ENCODE results near the gene OR2A14.
"Not testable (repeated sequence)": the region's sequence is repeated elsewhere in the genome, so short reads cannot be mapped to it uniquely, and the experiment has no call there.

The OR2A14 gene

GRCh38 chr7:144122876-144123275 lies at the start of gene OR2A14:
Gene OR2A14, plus strand, starts transcription at chr7:144123176. Its CDS starts 5,937 bp downstream, at chr7:144129113.
- DNase-seq = no peak

GRCh38 chr7:144074374-144074773 lies 48.6 kb upstream of the OR2A14 start:
- DNase-seq = no peak

GRCh38 chr7:144085978-144086377 lies 37.0 kb upstream of the OR2A14 start, which contains the start of gene OR2A12:
Gene OR2A12, plus strand, starts transcription at chr7:144086278. Its CDS starts 8,830 bp downstream, at chr7:144095108.
- no peak for DNase-seq

GRCh38 chr7:144086730-144087129 lies 36.2 kb upstream of the OR2A14 start:
- no peak for DNase-seq

GRCh38 chr7:144087230-144087629 lies 35.7 kb upstream of the OR2A14 start:
- no peak for DNase-seq

- no peak for DNase-seq
Observed at GRCh38 chr7:144090667-144091066, 32.3 kb upstream of the OR2A14 start.

- DNase-seq = no peak
Observed at GRCh38 chr7:144098776-144099175, 24.2 kb upstream of the OR2A14 start.

GRCh38 chr7:144100607-144101006 lies 22.4 kb upstream of the OR2A14 start:
- DNase-seq = no peak

- DNase-seq = no peak
Observed at GRCh38 chr7:144102041-144102440, 20.9 kb upstream of the OR2A14 start.

- DNase-seq = no peak
Observed at GRCh38 chr7:144105211-144105610, 17.8 kb upstream of the OR2A14 start.

GRCh38 chr7:144109283-144109682 lies 13.7 kb upstream of the OR2A14 start, which contains the start of gene OR2A2:
Gene OR2A2, plus strand, starts transcription at chr7:144109583. Its CDS starts 0 bp downstream, at chr7:144109583.
- no peak for DNase-seq

- no peak for DNase-seq
Observed at GRCh38 chr7:144110272-144110671, 12.7 kb upstream of the OR2A14 start.

GRCh38 chr7:144113651-144114050 lies 9.3 kb upstream of the OR2A14 start:
- DNase-seq = no peak

GRCh38 chr7:144118341-144118740 lies 4.6 kb upstream of the OR2A14 start:
- DNase-seq = no peak

- DNase-seq = peak; percentile 73
Observed at GRCh38 chr7:144127714-144128334, 4.8 kb downstream of the OR2A14 start.

GRCh38 chr7:144129601-144130000 lies 6.6 kb downstream of the OR2A14 start:
- DNase-seq = not testable (repeated sequence)

GRCh38 chr7:144130730-144131129 lies 7.8 kb downstream of the OR2A14 start:
- DNase-seq = no peak

- DNase-seq = no peak
Observed at GRCh38 chr7:144132262-144132661, 9.3 kb downstream of the OR2A14 start.

GRCh38 chr7:144133307-144133706 lies 10.3 kb downstream of the OR2A14 start:
- DNase-seq = no peak

- no peak for DNase-seq
Observed at GRCh38 chr7:144134116-144134515, 11.1 kb downstream of the OR2A14 start.

- no peak for DNase-seq
Observed at GRCh38 chr7:144137501-144137900, 14.5 kb downstream of the OR2A14 start.

- DNase-seq = no peak
Observed at GRCh38 chr7:144142187-144142586, 19.2 kb downstream of the OR2A14 start.

GRCh38 chr7:144144426-144144825 lies 21.4 kb downstream of the OR2A14 start:
- DNase-seq = no peak

- DNase-seq = no peak
Observed at GRCh38 chr7:144148224-144148827, 25.4 kb downstream of the OR2A14 start.

GRCh38 chr7:144158861-144159260 lies 35.9 kb downstream of the OR2A14 start:
- DNase-seq = no peak
